ENCODE measurements around the gene TFAP2A. TPM values are rescaled to one million over a fixed set of nuclear protein-coding genes. Genes with fewer than 3 reads are reported as not detected.

Gene TFAP2A
- total RNA-seq, 6 experiments from 2014 or later = 64.1 to 89.0 (median 83.8) TPM

GRCh38 chr6:10434235-10434634 is 19.4 kb upstream of the TFAP2A start:
- peak overlapping the region; percentile 81 for H3K27ac Mint-ChIP-seq
- H3K4me3 Mint-ChIP-seq = peak overlapping the region; percentile 53; the same call in 1 of the 2 replicates
- no peak for TF ChIP-seq CTCF (IDR thresholded peaks at IDR 0.05)
- H3K4me1 Mint-ChIP-seq (ENCODE audit: low read depth) = peaks cover 51% of the 10 kb centered on the region
- H3K27me3 Mint-ChIP-seq (ENCODE audit: insufficient read depth) = no peaks in the 10 kb centered on the region; the same call in 1 of the 2 replicates
- DNase-seq = no peak
- H3K36me3 Mint-ChIP-seq (ENCODE audit: low read depth) = no peaks in the 10 kb centered on the region
- H3K9me3 Mint-ChIP-seq = no peaks in the 10 kb centered on the region

GRCh38 chr6:10433322-10433721 is 18.4 kb upstream of the TFAP2A start:
- Mint-ChIP-seq H3K27ac (no peak overlapping the region), H3K27me3 (ENCODE audit: insufficient read depth) (no peaks in the 10 kb centered on the region; the same call in 1 of the 2 replicates), H3K4me1 (ENCODE audit: low read depth) (peaks cover 57% of the 10 kb centered on the region), H3K36me3 (ENCODE audit: low read depth) (no peaks in the 10 kb centered on the region), H3K9me3 (no peaks in the 10 kb centered on the region), H3K4me3 (no peak overlapping the region)
- TF ChIP-seq CTCF (IDR thresholded peaks at IDR 0.05) = no peak
- no peak for DNase-seq

GRCh38 chr6:10431423-10432164 is 16.7 kb upstream of the TFAP2A start:
- peak; percentile 60 for DNase-seq
- no peak overlapping the region for H3K4me3 Mint-ChIP-seq
- H3K4me1 Mint-ChIP-seq (ENCODE audit: low read depth) = peaks cover 75% of the 10 kb centered on the region
- H3K36me3 Mint-ChIP-seq (ENCODE audit: low read depth) = no peaks in the 10 kb centered on the region
- H3K27me3 Mint-ChIP-seq (ENCODE audit: insufficient read depth) = no peaks in the 10 kb centered on the region
- no peaks in the 10 kb centered on the region for H3K9me3 Mint-ChIP-seq
- no peak for TF ChIP-seq CTCF (IDR thresholded peaks at IDR 0.05)
- peak overlapping the region; percentile 85 for H3K27ac Mint-ChIP-seq

GRCh38 chr6:10429638-10430427 is 15.0 kb upstream of the TFAP2A start:
- Mint-ChIP-seq H3K36me3 (ENCODE audit: low read depth) (peaks cover 7% of the 10 kb centered on the region; the same call in 1 of the 2 replicates), H3K9me3 (no peaks in the 10 kb centered on the region), H3K4me3 (peak overlapping the region; percentile 39; the same call in 1 of the 2 replicates), H3K4me1 (ENCODE audit: low read depth) (peaks cover 81% of the 10 kb centered on the region), H3K27me3 (ENCODE audit: insufficient read depth) (no peaks in the 10 kb centered on the region), H3K27ac (peak overlapping the region; percentile 85)
- DNase-seq = no peak
- peak; percentile 77 for TF ChIP-seq CTCF (IDR thresholded peaks at IDR 0.05)

- H3K4me3 Mint-ChIP-seq = peak overlapping the region; percentile 92
- H3K4me1 Mint-ChIP-seq (ENCODE audit: low read depth) = peaks cover 61% of the 10 kb centered on the region
- no peak for DNase-seq
- peak overlapping the region; percentile 95 for H3K27ac Mint-ChIP-seq
- H3K27me3 Mint-ChIP-seq (ENCODE audit: insufficient read depth) = peaks cover 3% of the 10 kb centered on the region; the same call in 1 of the 2 replicates
- H3K9me3 Mint-ChIP-seq = no peaks in the 10 kb centered on the region
- TF ChIP-seq CTCF (IDR thresholded peaks at IDR 0.05) = no peak
- H3K36me3 Mint-ChIP-seq (ENCODE audit: low read depth) = peaks cover 7% of the 10 kb centered on the region; the same call in 1 of the 2 replicates
Measured at GRCh38 chr6:10426781-10427279, 12.0 kb upstream of the TFAP2A start.

Data from HFFc6 (cell line).